B cell (primary cell): Measurements from ENCODE around the gene CFAP90. TPM values are rescaled to one million over a fixed set of nuclear protein-coding genes. Genes with fewer than 3 reads are reported as not detected.

Experiments used
- ATAC-seq: fragments of 200-7000 bp; cut with Tn5 transposase; one replicate; pipeline ENCODE4 v1.10.0; 2021; ENCODE audit warnings: low read depth, mild to moderate bottlenecking, moderate number of reproducible peaks, moderate library complexity
- CTCF ChIA-PET: fragments of 350-600 bp; sonication (Branson Sonifier 250); formaldehyde crosslinking; loops from one replicate; lab custom pipeline; 2021; ENCODE audit warnings: antibody characterized with exemption, inconsistent platforms; lab: Charles Lee
- POLR2A ChIA-PET: fragments of 350-600 bp; sonication (Branson Sonifier 250); formaldehyde crosslinking; loops from one replicate; lab custom pipeline; 2021; ENCODE audit warnings: antibody characterized with exemption; lab: Charles Lee
- DNase-seq: peaks from one replicate; pipeline ENCODE4 v3.0.0; 2013
- H2AFZ ChIP-seq: 2 replicates; pipeline ENCODE4 v1.6.1; 2012; ENCODE audit warnings: mild to moderate bottlenecking, low read depth, low read length; ENCODE audit not compliant: insufficient read depth, poor library complexity, severe bottlenecking
- H3K27ac ChIP-seq, 2 donors: 1 replicate in 1 of 2; 2 replicates in 1 of 2; pipeline ENCODE4 v1.5.1; 2012 to 2013; ENCODE audit warnings: low read length in 2 of 2, mild to moderate bottlenecking in 2 of 2, moderate library complexity in 1 of 2
- H3K27me3 ChIP-seq, 4 experiments: fragments of 200-600 bp in 1 of 4; sonication (generic) in 1 of 4; replicated peaks in 1 of 4; 1 replicate in 2 of 4; 2 replicates in 2 of 4; pipeline versions ENCODE4 v1.6.1 to v1.7.0; 2013 to 2016; ENCODE audit warnings: low read length in 3 of 4, mild to moderate bottlenecking in 2 of 4, mixed read lengths in 1 of 4, moderate library complexity in 1 of 4; ENCODE audit not compliant: insufficient read depth in 4 of 4, control insufficient read depth in 3 of 4; ENCODE audit errors: control extremely low read depth in 1 of 4
- H3K36me3 ChIP-seq, 2 experiments: replicated peaks in 1 of 2; 1 replicate in 1 of 2; 2 replicates in 1 of 2; pipeline versions ENCODE4 v1.6.1 to v1.7.1; 2013; ENCODE audit warnings: low read length in 1 of 2; ENCODE audit not compliant: insufficient read depth in 2 of 2, control insufficient read depth in 1 of 2; ENCODE audit errors: control extremely low read depth in 1 of 2, extremely low read depth in 1 of 2
- H3K4me1 ChIP-seq, 2 donors: fragments of 200-600 bp in 1 of 2; sonication (generic) in 1 of 2; 1 replicate in 1 of 2; 2 replicates in 1 of 2; pipeline versions ENCODE4 v1.5.1 to v1.6.1; 2013 to 2017; ENCODE audit warnings: low read length in 2 of 2; ENCODE audit not compliant: control insufficient read depth in 2 of 2, insufficient read depth in 2 of 2
- H3K4me2 ChIP-seq: replicated peaks from 2 replicates; pipeline ENCODE3; 2012; ENCODE audit warnings: mild to moderate bottlenecking, low read depth, low read length; ENCODE audit not compliant: poor library complexity, severe bottlenecking
- H3K4me3 ChIP-seq, 5 experiments: fragments of 200-600 bp in 1 of 5; sonication (generic) in 1 of 5; 1 replicate in 3 of 5; 2 replicates in 2 of 5; pipeline versions ENCODE4 v1.5.1 to v1.7.0; 2011 to 2016; ENCODE audit warnings: low read length in 4 of 5, mild to moderate bottlenecking in 4 of 5, low read depth in 2 of 5, control low read depth in 1 of 5, moderate library complexity in 1 of 5; ENCODE audit not compliant: insufficient read depth in 1 of 5; ENCODE audit errors: control extremely low read depth in 1 of 5, extremely low read depth in 1 of 5
- H3K79me2 ChIP-seq: fragments of 200-600 bp; sonication (generic); one replicate; pipeline ENCODE4 v1.6.0; 2016; ENCODE audit warnings: low read length; ENCODE audit not compliant: control insufficient read depth, insufficient read depth
- H3K9ac ChIP-seq: fragments of 200-600 bp; sonication (generic); 2 replicates; pipeline ENCODE4 v1.6.1; 2017; ENCODE audit warnings: mild to moderate bottlenecking, low read length, moderate library complexity
- H3K9me3 ChIP-seq, 3 donors: one replicate each; pipeline versions ENCODE4 v1.6.1 to v1.7.1; 2013; ENCODE audit warnings: low read length in 2 of 3; ENCODE audit not compliant: control insufficient read depth in 2 of 3, insufficient read depth in 1 of 3; ENCODE audit errors: control extremely low read depth in 1 of 3
- H4K20me1 ChIP-seq: 2 replicates; pipeline ENCODE4 v1.6.0; 2012; ENCODE audit warnings: mild to moderate bottlenecking, low read length; ENCODE audit not compliant: insufficient read depth, control insufficient read depth, poor library complexity, severe bottlenecking
- H3K27ac Mint-ChIP-seq: one replicate; pipeline ENCODE4 v1.8.0; 2021; ENCODE audit warnings: mixed read lengths
- H3K27me3 Mint-ChIP-seq: one replicate; pipeline ENCODE4 v1.8.0; 2021; ENCODE audit warnings: mixed read lengths
- H3K4me1 Mint-ChIP-seq: one replicate; pipeline ENCODE4 v1.8.0; 2021; ENCODE audit warnings: mixed read lengths
- H3K4me3 Mint-ChIP-seq: one replicate; pipeline ENCODE4 v1.8.0; 2021; ENCODE audit warnings: mixed read lengths
- H3K9me3 Mint-ChIP-seq: one replicate; pipeline ENCODE4 v1.8.0; 2022; ENCODE audit warnings: mixed read lengths; ENCODE audit not compliant: insufficient read depth
- EZH2 ChIP-seq: IDR thresholded peaks from 2 replicates; pipeline ENCODE4 v1.6.1; 2012; ENCODE audit warnings: borderline replicate concordance, low read depth, mild to moderate bottlenecking, moderate library complexity, low read length; ENCODE audit not compliant: insufficient read depth, poor library complexity, severe bottlenecking
- WGBS: methylation state at CpG from one replicate; pipeline ENCODE4 v1.1.5; 2013; ENCODE audit warnings: missing lambda C conversion rate; ENCODE audit not compliant: insufficient coverage; 5-methylcytosine and 5-hydroxymethylcytosine counted together
- intact Hi-C: fragments of 100-400 bp; cut with micrococcal nuclease; formaldehyde crosslinking; loops from one replicate; pipeline ENCODE4 v1.10.0; 2022
- polyA plus RNA-seq: library from polyadenylated mRNA; depleted of rRNA; stranded (reverse); fragments of >200 nt; gene quantifications from 2 replicates; pipeline ENCODE4 v1.2.3, GENCODE V29; 2012
- total RNA-seq, 2 donors: library from RNA; stranded (reverse); fragments of 120-200 nt in 1 of 2; gene quantifications; 1 replicate in 1 of 2; 2 replicates in 1 of 2; pipeline versions ENCODE4 v1.2.3 to v1.2.4, GENCODE V29; 2013 to 2022
- TF ChIP-seq, protein P1 (sequence below): fragments of 200-600 bp; IDR thresholded peaks from one replicate; pipeline ENCODE4 v1.8.0; 2022; ENCODE audit warnings: antibody characterized with exemption, mild to moderate bottlenecking

Gene CFAP90
- total and polyA plus RNA-seq, 2 donors (not counting 1 experiment from before 2014, with no cell fraction given), result not detected

DNA sequence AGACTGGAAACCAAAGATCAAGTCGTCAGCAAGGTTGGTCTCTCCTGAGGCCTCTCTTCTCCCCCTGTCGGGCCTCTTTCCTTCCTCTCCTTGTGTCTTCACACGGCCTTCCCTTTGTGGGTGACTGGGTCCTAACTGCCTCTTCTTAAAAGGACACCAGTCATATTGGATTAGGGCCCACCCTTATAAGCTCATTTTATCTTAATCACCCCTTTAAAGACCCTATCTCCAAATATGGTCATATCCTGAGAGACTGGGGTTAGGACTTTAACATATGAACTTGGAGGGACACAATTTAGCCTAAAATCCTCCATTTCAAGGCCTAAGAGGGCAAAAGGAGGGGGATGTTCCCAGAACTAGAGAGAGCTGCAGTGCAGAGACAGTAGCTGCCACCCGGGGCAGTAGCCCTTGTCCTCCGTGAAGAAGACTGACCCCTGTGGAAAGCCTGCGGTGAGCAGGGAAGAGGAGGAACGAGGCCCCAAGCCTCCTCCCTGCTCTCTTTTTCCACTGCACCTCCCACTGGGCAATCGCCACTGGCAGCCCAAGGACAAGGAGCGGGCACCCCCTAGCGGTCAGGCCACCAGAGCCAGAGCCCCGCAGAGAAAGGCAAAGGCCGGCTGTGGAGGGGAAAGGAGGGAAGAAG is 34.9 kb downstream of the CFAP90 start:
- ChIA-PET POLR2A (no interaction called here), CTCF (interaction anchor here (2.1 kb wide), 1 partner anchor 18 kb away, joined by 5 read pairs; no protein-coding TSS in a partner anchor)
- H3K4me1 ChIP-seq, result peaks cover 0 to 5% of the 10 kb centered on the region in 2 donors
- Mint-ChIP-seq H3K27me3 (peaks cover 42% of the 10 kb centered on the region), H3K4me3 (no peak overlapping the region), H3K27ac (no peak overlapping the region), H3K4me1 (no peaks in the 10 kb centered on the region), H3K9me3 (no peaks in the 10 kb centered on the region)
- H4K20me1 ChIP-seq, result no peaks in the 10 kb centered on the region
- no peak for TF ChIP-seq EZH2
- TF ChIP-seq, protein P1, sequence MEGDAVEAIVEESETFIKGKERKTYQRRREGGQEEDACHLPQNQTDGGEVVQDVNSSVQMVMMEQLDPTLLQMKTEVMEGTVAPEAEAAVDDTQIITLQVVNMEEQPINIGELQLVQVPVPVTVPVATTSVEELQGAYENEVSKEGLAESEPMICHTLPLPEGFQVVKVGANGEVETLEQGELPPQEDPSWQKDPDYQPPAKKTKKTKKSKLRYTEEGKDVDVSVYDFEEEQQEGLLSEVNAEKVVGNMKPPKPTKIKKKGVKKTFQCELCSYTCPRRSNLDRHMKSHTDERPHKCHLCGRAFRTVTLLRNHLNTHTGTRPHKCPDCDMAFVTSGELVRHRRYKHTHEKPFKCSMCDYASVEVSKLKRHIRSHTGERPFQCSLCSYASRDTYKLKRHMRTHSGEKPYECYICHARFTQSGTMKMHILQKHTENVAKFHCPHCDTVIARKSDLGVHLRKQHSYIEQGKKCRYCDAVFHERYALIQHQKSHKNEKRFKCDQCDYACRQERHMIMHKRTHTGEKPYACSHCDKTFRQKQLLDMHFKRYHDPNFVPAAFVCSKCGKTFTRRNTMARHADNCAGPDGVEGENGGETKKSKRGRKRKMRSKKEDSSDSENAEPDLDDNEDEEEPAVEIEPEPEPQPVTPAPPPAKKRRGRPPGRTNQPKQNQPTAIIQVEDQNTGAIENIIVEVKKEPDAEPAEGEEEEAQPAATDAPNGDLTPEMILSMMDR, result peak; percentile 72
- H3K9me3 ChIP-seq, result no peaks in the 10 kb centered on the region
- DNase-seq (peak; percentile 42), ATAC-seq (peak; percentile 33)
- no peak overlapping the region for H3K9ac ChIP-seq
- 2% methylated on average over 7 of the region's 12 CpGs for WGBS
- peaks cover 0 to 19% (median 2%) of the 10 kb centered on the region in 4 experiments for H3K27me3 ChIP-seq
- no peak overlapping the region for H3K4me2 ChIP-seq
- H3K4me3 ChIP-seq, result no peak overlapping the region
- peak overlapping the region; percentile 1 for H2AFZ ChIP-seq
- no peaks in the 10 kb centered on the region for H3K36me3 ChIP-seq
- H3K27ac ChIP-seq, result no peak overlapping the region
- intact Hi-C loops, result no loop called here
- H3K79me2 ChIP-seq, result no peaks in the 10 kb centered on the region

DNA sequence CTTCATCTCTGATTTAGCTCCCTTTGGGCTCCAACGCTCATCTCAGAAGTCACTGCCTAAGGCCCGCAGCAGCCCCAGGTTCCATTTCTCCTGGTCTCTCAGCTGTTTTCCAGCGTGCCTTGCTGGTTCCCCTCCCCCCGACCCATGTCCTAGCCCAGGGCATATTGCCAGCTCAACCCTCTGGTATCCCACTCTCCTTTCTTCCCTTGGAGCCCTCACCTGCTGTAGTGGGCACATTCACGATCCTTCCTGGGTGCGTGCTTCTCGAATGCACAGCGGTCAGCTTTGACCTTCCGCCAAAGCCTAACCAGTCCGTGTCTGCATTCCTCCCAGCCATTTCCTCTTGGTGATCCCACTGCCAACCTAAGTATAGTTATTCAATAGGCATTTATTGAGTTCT is 36.1 kb downstream of the CFAP90 start:
- Histone ChIP-seq H3K4me3 (no peak overlapping the region), H3K9me3 (no peaks in the 10 kb centered on the region), H4K20me1 (no peaks in the 10 kb centered on the region), H3K36me3 (no peaks in the 10 kb centered on the region), H3K79me2 (no peaks in the 10 kb centered on the region), H3K4me1 (peaks cover 0 to 5% of the 10 kb centered on the region in 2 donors), H3K9ac (no peak overlapping the region), H3K4me2 (no peak overlapping the region), H3K27me3 (peaks cover 0 to 19% (median 4%) of the 10 kb centered on the region in 4 experiments), H3K27ac (no peak overlapping the region), H2AFZ (no peak overlapping the region)
- DNase-seq, result no peak
- 92% methylated on average over 8 of the region's 10 CpGs for WGBS
- ChIA-PET CTCF (no interaction called here), POLR2A (no interaction called here)
- Mint-ChIP-seq H3K9me3 (no peaks in the 10 kb centered on the region), H3K4me3 (no peak overlapping the region), H3K27me3 (peaks cover 50% of the 10 kb centered on the region), H3K27ac (no peak overlapping the region), H3K4me1 (no peaks in the 10 kb centered on the region)
- ATAC-seq, result no peak
- TF ChIP-seq EZH2, result no peak
- TF ChIP-seq, protein P1, result no peak
- intact Hi-C loops, result no loop called here
